HG02938 (cell line): ENCODE results near the gene LIF.
A peak's percentile ranks its signal among the peaks of the same experiment; 100 is the strongest.

Experiments used
- ATAC-seq: cut with Tn5 transposase; IDR thresholded peaks from one replicate; pipeline ENCODE4 v1.9.1; 2021; ENCODE audit warnings: mild to moderate bottlenecking, moderate library complexity; ENCODE audit not compliant: unreplicated experiment

The LIF gene

GRCh38 chr22:30245985-30246813 is at the start of gene LIF:
TSS of gene LIF (minus strand) at chr22:30246759. CDS start at chr22:30246695, 64 bp downstream.
- ATAC-seq = no peak

DNA sequence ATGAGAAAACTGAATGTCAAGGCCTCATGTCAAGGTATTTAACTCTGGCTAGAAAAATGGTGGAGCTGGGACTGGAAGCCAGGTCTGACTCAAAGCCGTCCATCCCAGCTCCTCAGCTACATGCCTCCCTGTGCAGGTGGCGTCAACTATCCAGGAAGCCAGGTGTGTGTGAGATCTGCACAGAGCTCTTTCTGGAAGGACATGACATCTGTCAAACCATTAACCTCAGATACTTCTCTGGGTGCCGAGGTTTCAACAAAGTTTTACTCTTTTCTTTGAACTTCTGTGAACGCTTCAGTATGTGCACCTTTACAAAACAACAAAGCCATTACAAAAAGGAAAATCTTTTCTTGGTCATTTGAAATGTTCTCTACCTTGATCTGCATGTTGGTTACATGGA is 49.8 kb upstream of the LIF start:
- no peak for ATAC-seq

GRCh38 chr22:30295576-30295975 is 49.0 kb upstream of the LIF start:
- no peak for ATAC-seq

GRCh38 chr22:30294830-30295229 is 48.3 kb upstream of the LIF start:
- no peak for ATAC-seq

GRCh38 chr22:30294066-30294465 is 47.5 kb upstream of the LIF start:
- ATAC-seq = no peak

DNA sequence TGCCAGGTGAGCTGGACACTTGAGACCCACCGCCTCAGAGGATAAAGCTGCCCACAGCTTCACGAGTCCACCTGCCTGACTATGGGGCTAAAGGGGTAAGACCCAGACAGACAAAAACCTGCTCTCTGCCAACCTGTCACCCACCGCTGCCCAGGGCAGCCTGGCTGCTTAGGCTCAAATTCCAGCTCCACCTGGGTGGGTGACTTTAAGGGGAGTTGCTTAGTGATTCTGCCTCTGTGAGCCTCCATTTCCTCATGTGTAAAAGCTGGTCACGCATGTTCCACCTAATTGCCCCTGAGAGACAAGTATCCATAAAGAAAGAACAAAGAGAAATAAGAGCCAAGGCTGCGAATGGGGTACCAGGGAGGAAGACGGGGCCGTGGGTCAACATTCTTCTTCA is 46.5 kb upstream of the LIF start:
- no peak for ATAC-seq

DNA sequence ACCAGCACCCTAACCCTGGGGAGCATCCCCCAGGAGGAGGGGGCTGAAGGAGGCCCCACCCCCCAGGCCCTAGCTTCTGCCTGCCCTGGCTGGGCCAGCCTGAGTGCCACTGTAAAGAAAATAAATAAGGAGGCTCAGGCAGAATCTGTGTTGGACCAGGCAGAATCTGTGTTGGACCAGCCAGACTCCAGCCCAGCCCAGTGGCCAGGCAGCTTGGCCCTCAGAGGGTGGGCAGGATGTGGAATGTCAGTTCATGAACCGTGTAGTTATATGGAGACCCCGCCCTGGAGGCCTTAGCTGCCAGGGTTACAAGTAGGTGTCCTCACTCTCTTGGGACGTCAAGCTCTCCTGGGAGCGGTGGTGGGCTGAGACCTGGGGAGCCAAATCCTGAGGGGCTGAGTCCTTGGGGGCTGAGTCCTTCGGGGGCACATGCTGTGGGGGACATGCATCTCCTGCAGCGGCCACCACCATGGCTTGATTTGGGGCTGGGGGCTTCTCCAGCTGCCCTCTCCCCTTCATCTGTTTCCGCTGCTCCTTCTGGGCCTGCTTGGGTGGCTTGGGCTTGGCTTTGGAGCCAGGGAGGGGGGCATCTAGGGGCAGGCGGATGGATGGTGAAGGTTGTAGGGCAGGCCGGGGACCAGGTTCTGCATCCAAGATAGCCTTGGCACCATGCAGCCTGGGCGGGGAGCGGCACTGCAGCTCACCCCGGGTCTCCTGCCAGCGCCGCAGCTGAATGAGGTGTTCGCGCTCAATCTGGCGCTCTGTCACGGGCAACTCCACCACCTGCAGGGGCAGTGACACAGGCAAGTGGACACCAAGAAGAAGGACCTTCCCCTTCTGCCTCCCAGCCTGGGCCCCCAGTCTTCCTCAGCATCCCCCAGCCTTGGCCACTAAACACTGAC is 45.8 kb upstream of the LIF start:
- no peak for ATAC-seq

- no peak for ATAC-seq
Measured at GRCh38 chr22:30291058-30291892, 44.7 kb upstream of the LIF start.

GRCh38 chr22:30290342-30291057 is 43.9 kb upstream of the LIF start:
- no peak for ATAC-seq

GRCh38 chr22:30289980-30290313 is 43.4 kb upstream of the LIF start:
- peak; percentile 5 for ATAC-seq

GRCh38 chr22:30289141-30289979 is 42.8 kb upstream of the LIF start, which contains the start of gene CASTOR1:
TSS of gene CASTOR1 (minus strand) at chr22:30289505. CDS start at chr22:30289497, 8 bp downstream.
- ATAC-seq = peak; percentile 60

GRCh38 chr22:30288419-30289140 is 42.0 kb upstream of the LIF start:
- no peak for ATAC-seq

DNA sequence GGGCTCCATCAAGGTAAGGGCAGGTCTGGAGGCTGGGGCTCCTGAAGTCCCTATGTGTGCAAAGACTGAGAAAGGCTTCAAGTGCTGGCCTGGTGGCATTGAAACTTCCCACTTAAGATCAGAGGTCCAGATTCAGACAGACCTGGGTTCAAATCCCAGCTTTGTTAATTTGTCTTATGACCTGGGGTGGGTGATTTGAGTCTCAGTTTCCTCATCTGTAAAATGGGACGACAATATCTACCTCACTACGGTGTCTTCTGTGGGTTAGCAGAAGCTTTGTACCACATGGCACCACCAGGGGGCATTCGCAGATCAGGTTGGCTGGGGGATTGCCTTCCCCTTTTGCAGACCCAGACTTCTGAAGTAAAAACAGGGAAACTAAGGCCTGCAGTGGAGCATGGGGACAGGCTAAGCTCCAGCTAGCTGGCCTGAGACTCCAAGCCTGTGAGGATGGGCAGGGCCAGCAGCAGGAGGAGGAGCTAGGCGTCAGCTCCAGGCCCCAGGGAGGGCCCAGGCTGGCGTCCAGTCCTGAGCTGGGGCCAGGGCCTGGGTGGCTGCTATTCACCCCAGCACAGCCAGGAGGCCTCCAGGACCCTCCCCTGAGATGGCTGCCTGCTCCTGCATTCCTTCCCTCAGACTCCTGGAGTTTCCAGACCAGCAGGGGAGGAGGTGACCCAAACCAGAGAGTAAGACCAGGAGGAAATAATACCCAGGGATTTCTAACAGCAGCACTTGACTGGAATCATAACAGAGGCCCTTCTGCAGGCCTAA is 41.3 kb upstream of the LIF start:
- ATAC-seq = no peak

GRCh38 chr22:30286813-30287647 is 40.5 kb upstream of the LIF start:
- no peak for ATAC-seq

GRCh38 chr22:30286331-30286730 is 39.8 kb upstream of the LIF start:
- ATAC-seq = no peak

DNA sequence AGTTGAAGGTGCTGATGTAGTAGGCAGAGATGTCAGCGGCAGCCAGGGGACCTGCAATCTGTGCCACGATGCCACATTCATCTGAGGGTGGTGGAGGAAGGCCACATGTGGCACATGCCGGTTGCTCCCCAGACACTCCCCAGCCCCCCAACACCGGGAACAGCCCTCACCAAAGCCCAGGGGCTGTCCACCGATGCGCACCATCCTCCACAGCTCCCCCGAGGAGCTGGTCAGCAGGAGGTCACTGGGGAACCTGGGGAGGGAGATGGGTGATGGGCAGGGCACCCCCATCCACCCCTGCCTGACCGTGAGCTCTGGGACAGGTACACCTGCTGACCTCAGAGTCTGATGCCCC is 39.3 kb upstream of the LIF start:
- ATAC-seq = no peak

- ATAC-seq = no peak
Measured at GRCh38 chr22:30285176-30285845, 38.8 kb upstream of the LIF start.
